Heart left ventricle (tissue), 16 donors: ENCODE results near the gene SUSD4. TPM values are rescaled to one million over a fixed set of nuclear protein-coding genes. Genes with fewer than 3 reads are reported as not detected.

Experiments used
- ATAC-seq, 4 donors: fragments of 200-7000 bp; cut with Tn5 transposase; one replicate each; pipeline ENCODE4 v1.9.1; 2020 to 2022; ENCODE audit warnings: moderate library complexity in 4 of 4, mild to moderate bottlenecking in 3 of 4, moderate number of reproducible peaks in 1 of 4
- DNase-seq, 5 donors: peaks; one replicate each; pipeline ENCODE4 v3.0.0-alpha.2; 2020
- H3K27ac ChIP-seq, 12 donors: fragments of 200-600 bp; sonication (generic) in 4 of 12; one replicate each; pipeline versions ENCODE4 v1.5.0 to v1.8.0; 2016 to 2022; ENCODE audit warnings: mild to moderate bottlenecking in 2 of 12
- H3K27me3 ChIP-seq, 9 donors: fragments of 200-600 bp; sonication (generic) in 2 of 9; one replicate each; pipeline versions ENCODE4 v1.5.1 to v1.8.0; 2016 to 2022; ENCODE audit warnings: mild to moderate bottlenecking in 3 of 9
- H3K36me3 ChIP-seq, 9 donors: fragments of 200-600 bp; sonication (generic) in 2 of 9; one replicate each; pipeline versions ENCODE4 v1.5.0 to v1.8.0; 2018 to 2022; ENCODE audit warnings: mild to moderate bottlenecking in 2 of 9
- H3K4me1 ChIP-seq, 12 donors: fragments of 200-600 bp; sonication (generic) in 4 of 12; one replicate each; pipeline versions ENCODE4 v1.5.0 to v1.8.0; 2016 to 2022; ENCODE audit warnings: mild to moderate bottlenecking in 3 of 12
- H3K4me3 ChIP-seq, 12 donors: fragments of 200-600 bp; sonication (generic) in 4 of 12; one replicate each; pipeline versions ENCODE4 v1.5.0 to v1.8.0; 2017 to 2022; ENCODE audit warnings: mild to moderate bottlenecking in 9 of 12, moderate library complexity in 4 of 12
- H3K9me3 ChIP-seq, 12 donors: fragments of 200-600 bp; sonication (generic) in 4 of 12; one replicate each; pipeline versions ENCODE4 v1.5.0 to v1.8.0; 2016 to 2022; ENCODE audit warnings: mild to moderate bottlenecking in 1 of 12
- POLR2A ChIP-seq, 2 donors: fragments of 450-650 bp; IDR thresholded peaks; one replicate each; pipeline ENCODE4 v1.6.1; 2017; ENCODE audit warnings: antibody characterized with exemption in 2 of 2, mild to moderate bottlenecking in 2 of 2, moderate library complexity in 2 of 2
- WGBS, 4 donors: extraction: QIAGEN DNeasy Blood & Tissue Kit in 2 of 4; methylation state at CpG; one replicate each; pipeline versions ENCODE4 v1.1.5 to v1.1.7; 2013 to 2018; 5-methylcytosine and 5-hydroxymethylcytosine counted together
- intact Hi-C, 10 donors: fragments of 100-400 bp; cut with DNase I; formaldehyde crosslinking; loops; one replicate each; pipeline versions ENCODE4 v1.11.1 to v1.14.2; 2022
- polyA plus RNA-seq, 2 donors: library from polyadenylated mRNA; stranded (reverse); fragments of 200-250 nt; gene quantifications; one replicate each; pipeline ENCODE4 v1.2.3, GENCODE V29; 2013
- total RNA-seq, 9 donors: library from RNA; depleted of rRNA in 2 of 9; stranded (reverse); fragments of >200 nt in 2 of 9; fragmentation: NEBNext Ultra II Directional in 3 of 9; extraction: Animal tissue kit (Norgen Biotek cat#: 25700) in 3 of 9; gene quantifications; one replicate each; pipeline versions ENCODE4 v1.1.0 to v1.2.4, GENCODE V29; 2016 to 2023
- TF ChIP-seq, protein P1 (sequence below), 12 donors: fragments of 200-600 bp; sonication (generic) in 4 of 12; IDR thresholded peaks; one replicate each; pipeline versions ENCODE4 v1.5.0 to v1.8.0; 2018 to 2022; ENCODE audit warnings: antibody characterized with exemption in 12 of 12, mild to moderate bottlenecking in 5 of 12
- donor health status: ischemic (EF 13 %, LVEDD 7.1; RV severe dilation, severe dysfunction).
- donor health status: healthy with polysubstance abuse.
- donor health status: DM: no; HTN: yes; CAD: no.
- donor health status: DM: no; HTN: no; CAD: no.
- donor health status: ischemic (EF 25% LVEDD 6.9; RV normal size, moderate dysfunction).
- donor health status: ischemic (EF 25% LVEDD 5.7; RV mildly dilated, moderate dysfunction).
- donor health status: healthy.
- donor health status: DM: yes; HTN: yes; CAD: no.
- donor health status: ischemic (EF 35%, LVEDD 5.7; RV mildly dilated, moderate dysfunction).
- donor health status: nonischemic (EF 11% LVEDD 7.7; RV severe dilation, severe dysfunction).
- donor health status: DM: yes; HTN: yes; CAD: no.
- donor health status: PGD.
- donor health status: ischemic (EF 29% LVEDD 5.4; RV normal size, mild dysfunction).
- donor health status: nonischemic (EF 23%, LVEDD 6.1; RV moderate dilation, normal function).

SUSD4 gene
- total and polyA plus RNA-seq, 11 donors = 0.40 to 27.2 (median 2.4) TPM

DNA sequence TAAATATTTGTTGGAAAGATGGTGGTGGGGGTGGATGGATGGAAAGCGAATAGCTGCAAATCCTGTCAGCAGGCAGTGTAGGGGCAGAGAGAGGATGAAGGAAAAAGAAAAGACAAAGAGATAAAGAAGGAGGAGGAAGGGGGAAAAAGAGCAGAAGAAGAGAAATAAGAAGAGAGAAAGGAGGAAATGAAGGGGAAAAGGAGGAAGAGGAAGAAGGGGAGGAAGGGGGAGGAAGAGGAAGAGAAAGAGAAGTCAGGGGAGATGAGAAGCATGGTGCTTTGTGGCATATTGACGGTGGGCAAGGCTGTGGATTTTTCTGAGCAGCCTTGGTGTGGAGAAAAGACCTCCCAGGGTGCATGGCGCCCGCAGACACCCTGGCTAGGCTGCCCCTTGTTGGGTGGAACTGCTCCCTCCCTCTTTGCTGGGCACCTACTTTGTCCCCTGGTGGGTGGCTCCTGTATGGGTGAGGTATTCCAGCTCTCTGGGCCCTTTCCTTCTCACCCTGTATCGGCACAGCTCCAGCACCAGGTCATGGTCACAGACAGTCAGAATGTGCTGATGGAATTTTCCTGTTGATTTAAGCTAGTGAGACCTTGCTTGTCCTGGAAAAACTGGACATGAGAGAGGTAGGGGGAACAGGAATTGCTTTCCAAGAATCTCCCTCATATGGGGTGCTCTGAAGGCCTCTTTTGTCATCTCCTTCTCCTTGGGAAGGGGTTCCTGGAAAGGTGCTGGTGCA, 175.2 kb downstream of the SUSD4 start:
- 69 to 87% (median 83%) methylated on average over 5 of the region's 5 CpGs for WGBS, 4 donors
- no peaks in the 10 kb centered on the region for H3K9me3 ChIP-seq
- DNase-seq (no peak), ATAC-seq (no peak)
- no peak for TF ChIP-seq POLR2A (IDR thresholded peaks at IDR 0.05)
- TF ChIP-seq, protein P1, sequence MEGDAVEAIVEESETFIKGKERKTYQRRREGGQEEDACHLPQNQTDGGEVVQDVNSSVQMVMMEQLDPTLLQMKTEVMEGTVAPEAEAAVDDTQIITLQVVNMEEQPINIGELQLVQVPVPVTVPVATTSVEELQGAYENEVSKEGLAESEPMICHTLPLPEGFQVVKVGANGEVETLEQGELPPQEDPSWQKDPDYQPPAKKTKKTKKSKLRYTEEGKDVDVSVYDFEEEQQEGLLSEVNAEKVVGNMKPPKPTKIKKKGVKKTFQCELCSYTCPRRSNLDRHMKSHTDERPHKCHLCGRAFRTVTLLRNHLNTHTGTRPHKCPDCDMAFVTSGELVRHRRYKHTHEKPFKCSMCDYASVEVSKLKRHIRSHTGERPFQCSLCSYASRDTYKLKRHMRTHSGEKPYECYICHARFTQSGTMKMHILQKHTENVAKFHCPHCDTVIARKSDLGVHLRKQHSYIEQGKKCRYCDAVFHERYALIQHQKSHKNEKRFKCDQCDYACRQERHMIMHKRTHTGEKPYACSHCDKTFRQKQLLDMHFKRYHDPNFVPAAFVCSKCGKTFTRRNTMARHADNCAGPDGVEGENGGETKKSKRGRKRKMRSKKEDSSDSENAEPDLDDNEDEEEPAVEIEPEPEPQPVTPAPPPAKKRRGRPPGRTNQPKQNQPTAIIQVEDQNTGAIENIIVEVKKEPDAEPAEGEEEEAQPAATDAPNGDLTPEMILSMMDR (IDR thresholded peaks at IDR 0.05) = no peak
- intact Hi-C loops = no loop called here
- H3K36me3 ChIP-seq = no peaks in the 10 kb centered on the region
- no peaks in the 10 kb centered on the region for H3K27me3 ChIP-seq
- no peak overlapping the region for H3K4me3 ChIP-seq
- H3K27ac ChIP-seq = no peak overlapping the region
- H3K4me1 ChIP-seq = peaks cover 0 to 7% (median 0%) of the 10 kb centered on the region in 12 donors

DNA sequence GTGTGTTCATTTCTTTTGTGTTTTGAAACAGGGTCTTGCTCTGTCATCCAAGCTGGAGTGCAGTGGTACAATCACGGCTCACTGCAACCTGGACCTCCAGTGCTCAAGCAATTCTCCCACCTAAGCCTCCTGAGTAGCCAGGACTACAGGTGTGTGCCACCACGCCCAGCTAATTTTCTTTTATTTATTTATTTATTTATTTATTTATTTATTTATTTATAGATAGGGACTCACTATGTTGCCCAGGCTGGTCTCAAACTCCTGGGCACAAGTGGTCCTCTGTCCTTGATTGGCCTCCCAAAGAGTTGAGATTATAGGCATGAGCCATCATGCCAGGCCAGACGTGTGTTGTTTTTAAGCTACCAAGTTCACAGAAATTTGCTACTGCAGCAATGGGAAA, 177.2 kb downstream of the SUSD4 start:
- Histone ChIP-seq H3K9me3 (no peaks in the 10 kb centered on the region), H3K27ac (no peak overlapping the region), H3K36me3 (no peaks in the 10 kb centered on the region), H3K4me1 (peaks cover 0 to 8% (median 0%) of the 10 kb centered on the region in 12 donors), H3K4me3 (no peak overlapping the region), H3K27me3 (no peaks in the 10 kb centered on the region)
- 83 to 97% (median 94%) methylated on average over 3 of the region's 3 CpGs for WGBS, 4 donors
- DNase-seq = no peak
- TF ChIP-seq, protein P1 (IDR thresholded peaks at IDR 0.05) = no peak
- no peak for TF ChIP-seq POLR2A (IDR thresholded peaks at IDR 0.05)
- intact Hi-C loops = no loop called here
- no peak for ATAC-seq

- 90 to 93% (median 91%) methylated on average over 9 of the region's 9 CpGs for WGBS, 4 donors
- Histone ChIP-seq H3K4me3 (no peak overlapping the region), H3K9me3 (no peaks in the 10 kb centered on the region), H3K4me1 (peaks cover 0 to 30% (median 0%) of the 10 kb centered on the region in 12 donors), H3K27ac (no peak overlapping the region), H3K36me3 (no peaks in the 10 kb centered on the region), H3K27me3 (peaks cover 0 to 4% (median 0%) of the 10 kb centered on the region in 9 donors)
- intact Hi-C loops = no loop called here
- ATAC-seq = no peak
- no peak for DNase-seq
- no peak for TF ChIP-seq POLR2A (IDR thresholded peaks at IDR 0.05)
- TF ChIP-seq, protein P1 (IDR thresholded peaks at IDR 0.05) = no peak
Observed at GRCh38 chr1:223183268-223183862, 180.6 kb downstream of the SUSD4 start.

DNA sequence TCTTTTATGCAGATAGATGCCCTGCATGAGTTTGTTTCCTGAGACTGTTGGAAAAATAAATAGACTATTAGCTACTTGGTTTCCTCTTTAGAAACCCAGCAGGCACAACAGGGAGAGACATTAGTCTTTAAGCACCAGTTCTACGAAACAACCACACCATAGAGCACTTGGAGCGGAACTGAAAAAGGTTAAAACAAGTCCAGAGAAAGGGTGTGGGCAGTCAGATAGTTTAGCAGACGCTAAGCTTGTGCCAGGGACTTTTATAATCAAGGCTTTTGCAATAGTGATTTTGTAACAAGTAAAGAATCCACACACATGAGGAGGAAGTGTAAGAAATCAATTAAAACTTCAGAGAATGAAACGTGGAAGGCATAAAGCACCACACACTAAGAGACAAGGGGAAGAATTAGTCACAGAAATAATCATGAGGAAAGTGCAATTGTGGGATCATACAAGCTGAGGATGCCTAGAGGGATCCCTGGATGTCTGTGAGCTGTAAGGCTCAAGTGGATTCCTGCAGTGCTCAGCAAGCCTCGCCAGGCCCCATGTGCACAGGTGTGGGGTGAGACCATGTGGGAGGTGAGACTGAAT, 183.2 kb downstream of the SUSD4 start:
- TF ChIP-seq, protein P1 (IDR thresholded peaks at IDR 0.05) = no peak
- TF ChIP-seq POLR2A (IDR thresholded peaks at IDR 0.05) = no peak
- Histone ChIP-seq H3K27ac (peak overlapping the region in 2 of 12 donors; percentile 3 to 74), H3K4me1 (peaks cover 0 to 54% (median 0%) of the 10 kb centered on the region in 12 donors), H3K4me3 (no peak overlapping the region), H3K9me3 (no peaks in the 10 kb centered on the region), H3K27me3 (peaks cover 0 to 4% (median 0%) of the 10 kb centered on the region in 9 donors), H3K36me3 (no peaks in the 10 kb centered on the region)
- ATAC-seq (peak; percentile 54 to 91 (median 86)), DNase-seq (no peak)
- WGBS, 4 donors = 60 to 63% (median 60%) methylated on average over 5 of the region's 5 CpGs
- intact Hi-C loops = no loop called here
